ENCODE results near the gene PNN. TPM values are rescaled to one million over a fixed set of nuclear protein-coding genes. Genes with fewer than 3 reads are reported as not detected.

PNN gene
- total and polyA plus RNA-seq, 9 of the 15 experiments (the other 6 are each of a cell fraction or from before 2014, with no cell fraction given) = 30.2 to 188 (median 69.7) TPM

DNA sequence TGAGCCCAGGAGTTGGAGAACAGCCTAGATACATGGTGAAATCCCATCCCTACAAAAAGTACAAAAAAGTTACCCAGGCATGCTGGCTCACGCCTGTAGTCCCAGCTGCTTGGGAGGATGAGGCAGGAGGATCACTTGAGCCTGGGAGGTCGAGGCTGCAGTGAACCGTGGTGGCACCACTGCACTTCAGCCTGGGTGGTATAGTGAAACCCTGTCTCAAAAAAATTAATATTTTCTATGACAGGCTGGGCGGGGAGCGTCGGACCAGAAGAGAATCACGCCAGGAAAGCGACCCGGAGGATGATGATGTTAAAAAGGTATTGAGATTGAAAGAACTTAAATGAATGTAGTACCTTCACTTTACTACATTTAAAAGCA is 2.1 kb downstream of the PNN start (continued):
- TF ChIP-seq, protein P1, sequence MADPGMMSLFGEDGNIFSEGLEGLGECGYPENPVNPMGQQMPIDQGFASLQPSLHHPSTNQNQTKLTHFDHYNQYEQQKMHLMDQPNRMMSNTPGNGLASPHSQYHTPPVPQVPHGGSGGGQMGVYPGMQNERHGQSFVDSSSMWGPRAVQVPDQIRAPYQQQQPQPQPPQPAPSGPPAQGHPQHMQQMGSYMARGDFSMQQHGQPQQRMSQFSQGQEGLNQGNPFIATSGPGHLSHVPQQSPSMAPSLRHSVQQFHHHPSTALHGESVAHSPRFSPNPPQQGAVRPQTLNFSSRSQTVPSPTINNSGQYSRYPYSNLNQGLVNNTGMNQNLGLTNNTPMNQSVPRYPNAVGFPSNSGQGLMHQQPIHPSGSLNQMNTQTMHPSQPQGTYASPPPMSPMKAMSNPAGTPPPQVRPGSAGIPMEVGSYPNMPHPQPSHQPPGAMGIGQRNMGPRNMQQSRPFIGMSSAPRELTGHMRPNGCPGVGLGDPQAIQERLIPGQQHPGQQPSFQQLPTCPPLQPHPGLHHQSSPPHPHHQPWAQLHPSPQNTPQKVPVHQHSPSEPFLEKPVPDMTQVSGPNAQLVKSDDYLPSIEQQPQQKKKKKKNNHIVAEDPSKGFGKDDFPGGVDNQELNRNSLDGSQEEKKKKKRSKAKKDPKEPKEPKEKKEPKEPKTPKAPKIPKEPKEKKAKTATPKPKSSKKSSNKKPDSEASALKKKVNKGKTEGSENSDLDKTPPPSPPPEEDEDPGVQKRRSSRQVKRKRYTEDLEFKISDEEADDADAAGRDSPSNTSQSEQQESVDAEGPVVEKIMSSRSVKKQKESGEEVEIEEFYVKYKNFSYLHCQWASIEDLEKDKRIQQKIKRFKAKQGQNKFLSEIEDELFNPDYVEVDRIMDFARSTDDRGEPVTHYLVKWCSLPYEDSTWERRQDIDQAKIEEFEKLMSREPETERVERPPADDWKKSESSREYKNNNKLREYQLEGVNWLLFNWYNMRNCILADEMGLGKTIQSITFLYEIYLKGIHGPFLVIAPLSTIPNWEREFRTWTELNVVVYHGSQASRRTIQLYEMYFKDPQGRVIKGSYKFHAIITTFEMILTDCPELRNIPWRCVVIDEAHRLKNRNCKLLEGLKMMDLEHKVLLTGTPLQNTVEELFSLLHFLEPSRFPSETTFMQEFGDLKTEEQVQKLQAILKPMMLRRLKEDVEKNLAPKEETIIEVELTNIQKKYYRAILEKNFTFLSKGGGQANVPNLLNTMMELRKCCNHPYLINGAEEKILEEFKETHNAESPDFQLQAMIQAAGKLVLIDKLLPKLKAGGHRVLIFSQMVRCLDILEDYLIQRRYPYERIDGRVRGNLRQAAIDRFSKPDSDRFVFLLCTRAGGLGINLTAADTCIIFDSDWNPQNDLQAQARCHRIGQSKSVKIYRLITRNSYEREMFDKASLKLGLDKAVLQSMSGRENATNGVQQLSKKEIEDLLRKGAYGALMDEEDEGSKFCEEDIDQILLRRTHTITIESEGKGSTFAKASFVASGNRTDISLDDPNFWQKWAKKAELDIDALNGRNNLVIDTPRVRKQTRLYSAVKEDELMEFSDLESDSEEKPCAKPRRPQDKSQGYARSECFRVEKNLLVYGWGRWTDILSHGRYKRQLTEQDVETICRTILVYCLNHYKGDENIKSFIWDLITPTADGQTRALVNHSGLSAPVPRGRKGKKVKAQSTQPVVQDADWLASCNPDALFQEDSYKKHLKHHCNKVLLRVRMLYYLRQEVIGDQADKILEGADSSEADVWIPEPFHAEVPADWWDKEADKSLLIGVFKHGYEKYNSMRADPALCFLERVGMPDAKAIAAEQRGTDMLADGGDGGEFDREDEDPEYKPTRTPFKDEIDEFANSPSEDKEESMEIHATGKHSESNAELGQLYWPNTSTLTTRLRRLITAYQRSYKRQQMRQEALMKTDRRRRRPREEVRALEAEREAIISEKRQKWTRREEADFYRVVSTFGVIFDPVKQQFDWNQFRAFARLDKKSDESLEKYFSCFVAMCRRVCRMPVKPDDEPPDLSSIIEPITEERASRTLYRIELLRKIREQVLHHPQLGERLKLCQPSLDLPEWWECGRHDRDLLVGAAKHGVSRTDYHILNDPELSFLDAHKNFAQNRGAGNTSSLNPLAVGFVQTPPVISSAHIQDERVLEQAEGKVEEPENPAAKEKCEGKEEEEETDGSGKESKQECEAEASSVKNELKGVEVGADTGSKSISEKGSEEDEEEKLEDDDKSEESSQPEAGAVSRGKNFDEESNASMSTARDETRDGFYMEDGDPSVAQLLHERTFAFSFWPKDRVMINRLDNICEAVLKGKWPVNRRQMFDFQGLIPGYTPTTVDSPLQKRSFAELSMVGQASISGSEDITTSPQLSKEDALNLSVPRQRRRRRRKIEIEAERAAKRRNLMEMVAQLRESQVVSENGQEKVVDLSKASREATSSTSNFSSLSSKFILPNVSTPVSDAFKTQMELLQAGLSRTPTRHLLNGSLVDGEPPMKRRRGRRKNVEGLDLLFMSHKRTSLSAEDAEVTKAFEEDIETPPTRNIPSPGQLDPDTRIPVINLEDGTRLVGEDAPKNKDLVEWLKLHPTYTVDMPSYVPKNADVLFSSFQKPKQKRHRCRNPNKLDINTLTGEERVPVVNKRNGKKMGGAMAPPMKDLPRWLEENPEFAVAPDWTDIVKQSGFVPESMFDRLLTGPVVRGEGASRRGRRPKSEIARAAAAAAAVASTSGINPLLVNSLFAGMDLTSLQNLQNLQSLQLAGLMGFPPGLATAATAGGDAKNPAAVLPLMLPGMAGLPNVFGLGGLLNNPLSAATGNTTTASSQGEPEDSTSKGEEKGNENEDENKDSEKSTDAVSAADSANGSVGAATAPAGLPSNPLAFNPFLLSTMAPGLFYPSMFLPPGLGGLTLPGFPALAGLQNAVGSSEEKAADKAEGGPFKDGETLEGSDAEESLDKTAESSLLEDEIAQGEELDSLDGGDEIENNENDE (IDR thresholded peaks at IDR 0.05; ENCODE audit: low read depth, low read length) = no peak
- peak; percentile 73 for TF ChIP-seq RBFOX2 (IDR thresholded peaks at IDR 0.05; ENCODE audit: low read depth, low read length)
- TF ChIP-seq, protein P2, sequence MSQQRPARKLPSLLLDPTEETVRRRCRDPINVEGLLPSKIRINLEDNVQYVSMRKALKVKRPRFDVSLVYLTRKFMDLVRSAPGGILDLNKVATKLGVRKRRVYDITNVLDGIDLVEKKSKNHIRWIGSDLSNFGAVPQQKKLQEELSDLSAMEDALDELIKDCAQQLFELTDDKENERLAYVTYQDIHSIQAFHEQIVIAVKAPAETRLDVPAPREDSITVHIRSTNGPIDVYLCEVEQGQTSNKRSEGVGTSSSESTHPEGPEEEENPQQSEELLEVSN (IDR thresholded peaks at IDR 0.05; ENCODE audit: borderline replicate concordance in 1 of 2, extremely low read depth in 1 of 2, insufficient read depth in 1 of 2, insufficient read length in 1 of 2, low read depth in 1 of 2, low read length in 1 of 2, poor library complexity in 1 of 2, severe bottlenecking in 1 of 2) = no peak

Measured in K562 (cell line).